Thyroid gland (tissue), 4 donors: ENCODE data around the gene RNF7. TPM values are rescaled to one million over a fixed set of nuclear protein-coding genes. Genes with fewer than 3 reads are reported as not detected.
A peak's percentile ranks its signal among the peaks of the same experiment; 100 is the strongest.

Experiments
- DNase-seq, 2 donors: peaks; one replicate each; pipeline ENCODE4 v3.0.0-alpha.2; 2019
- H3K27ac ChIP-seq, 3 donors: fragments of 200-600 bp; sonication (generic); 1 replicate in 2 of 3; 2 replicates in 1 of 3; pipeline ENCODE4 v1.5.1; 2016 to 2019; ENCODE audit warnings: mild to moderate bottlenecking in 1 of 3, moderate library complexity in 1 of 3
- H3K27me3 ChIP-seq: fragments of 200-600 bp; sonication (generic); one replicate; pipeline ENCODE4 v1.5.1; 2019
- H3K36me3 ChIP-seq, 2 donors: fragments of 200-600 bp; sonication (generic); one replicate each; pipeline ENCODE4 v1.5.1; 2016 to 2019
- H3K4me1 ChIP-seq, 2 donors: fragments of 200-600 bp; sonication (generic); one replicate each; pipeline ENCODE4 v1.5.1; 2017 to 2019
- H3K4me3 ChIP-seq, 3 donors: fragments of 200-600 bp; sonication (generic); replicated peaks in 1 of 3; 1 replicate in 2 of 3; 2 replicates in 1 of 3; pipeline ENCODE4 v1.5.1; 2016; ENCODE audit warnings: mild to moderate bottlenecking in 1 of 3
- H3K9me3 ChIP-seq: fragments of 200-600 bp; sonication (generic); one replicate; pipeline ENCODE4 v1.5.1; 2017
- POLR2A ChIP-seq, 2 donors: fragments of 450-650 bp; IDR thresholded peaks; one replicate each; pipeline ENCODE4 v1.6.1; 2017; ENCODE audit warnings: antibody characterized with exemption in 2 of 2, mild to moderate bottlenecking in 2 of 2, moderate library complexity in 1 of 2
- WGBS, 2 donors: methylation state at CpG; one replicate each; pipeline ENCODE4 v1.1.5; 2017; 5-methylcytosine and 5-hydroxymethylcytosine counted together
- intact Hi-C: fragments of 100-400 bp; cut with DNase I; formaldehyde crosslinking; loops from one replicate; pipeline ENCODE4 v1.15.1; 2023
- total RNA-seq, 4 donors: library from RNA; depleted of rRNA; stranded (reverse); fragments of >200 nt; gene quantifications; one replicate each; pipeline ENCODE4 v1.2.3, GENCODE V29; 2016
- TF ChIP-seq, protein P1 (sequence below), 6 experiments: fragments of 200-600 bp in 3 of 6; fragments of 450-650 bp in 3 of 6; sonication (generic) in 3 of 6; IDR thresholded peaks; one replicate each; pipeline ENCODE4 v1.5.1; 2016 to 2019; ENCODE audit warnings: antibody characterized with exemption in 6 of 6, mild to moderate bottlenecking in 2 of 6, inconsistent platforms in 1 of 6, moderate library complexity in 1 of 6

The RNF7 gene
- total RNA-seq, 4 donors from 2014 or later, result 56.5 to 114 (median 79.1) TPM

DNA sequence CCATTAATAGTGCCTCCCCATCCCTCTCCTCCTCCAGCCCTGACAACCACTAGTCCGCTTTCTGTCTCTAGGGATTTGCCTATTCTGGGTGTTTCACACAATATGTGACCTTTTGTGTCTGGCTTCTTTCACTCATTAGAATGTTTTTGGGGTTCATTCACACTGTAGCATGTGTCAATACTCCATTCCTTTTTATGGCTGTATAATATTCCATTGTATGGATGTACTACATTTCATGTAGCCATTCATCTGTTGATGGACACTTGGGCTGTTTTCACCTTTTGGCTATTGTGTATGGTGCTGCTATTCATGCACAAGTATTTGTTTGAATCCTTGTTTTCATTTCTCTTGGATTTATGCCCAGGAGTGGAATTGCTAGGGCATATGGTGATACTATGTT, 41.6 kb downstream of the RNF7 start:
- H3K27ac ChIP-seq, result no peak overlapping the region
- intact Hi-C loops, result no loop called here
- H3K4me1 ChIP-seq, result no peaks in the 10 kb centered on the region
- no peaks in the 10 kb centered on the region for H3K27me3 ChIP-seq
- no peak for TF ChIP-seq POLR2A (IDR thresholded peaks at IDR 0.05)
- TF ChIP-seq, protein P1, sequence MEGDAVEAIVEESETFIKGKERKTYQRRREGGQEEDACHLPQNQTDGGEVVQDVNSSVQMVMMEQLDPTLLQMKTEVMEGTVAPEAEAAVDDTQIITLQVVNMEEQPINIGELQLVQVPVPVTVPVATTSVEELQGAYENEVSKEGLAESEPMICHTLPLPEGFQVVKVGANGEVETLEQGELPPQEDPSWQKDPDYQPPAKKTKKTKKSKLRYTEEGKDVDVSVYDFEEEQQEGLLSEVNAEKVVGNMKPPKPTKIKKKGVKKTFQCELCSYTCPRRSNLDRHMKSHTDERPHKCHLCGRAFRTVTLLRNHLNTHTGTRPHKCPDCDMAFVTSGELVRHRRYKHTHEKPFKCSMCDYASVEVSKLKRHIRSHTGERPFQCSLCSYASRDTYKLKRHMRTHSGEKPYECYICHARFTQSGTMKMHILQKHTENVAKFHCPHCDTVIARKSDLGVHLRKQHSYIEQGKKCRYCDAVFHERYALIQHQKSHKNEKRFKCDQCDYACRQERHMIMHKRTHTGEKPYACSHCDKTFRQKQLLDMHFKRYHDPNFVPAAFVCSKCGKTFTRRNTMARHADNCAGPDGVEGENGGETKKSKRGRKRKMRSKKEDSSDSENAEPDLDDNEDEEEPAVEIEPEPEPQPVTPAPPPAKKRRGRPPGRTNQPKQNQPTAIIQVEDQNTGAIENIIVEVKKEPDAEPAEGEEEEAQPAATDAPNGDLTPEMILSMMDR (IDR thresholded peaks at IDR 0.05), result no peak
- DNase-seq, result no peak
- H3K4me3 ChIP-seq, result no peak overlapping the region
- no peaks in the 10 kb centered on the region for H3K9me3 ChIP-seq
- H3K36me3 ChIP-seq, result no peaks in the 10 kb centered on the region
- WGBS, 2 donors, result 94 to 100% methylated on average over 1 of the region's 1 CpG

DNA sequence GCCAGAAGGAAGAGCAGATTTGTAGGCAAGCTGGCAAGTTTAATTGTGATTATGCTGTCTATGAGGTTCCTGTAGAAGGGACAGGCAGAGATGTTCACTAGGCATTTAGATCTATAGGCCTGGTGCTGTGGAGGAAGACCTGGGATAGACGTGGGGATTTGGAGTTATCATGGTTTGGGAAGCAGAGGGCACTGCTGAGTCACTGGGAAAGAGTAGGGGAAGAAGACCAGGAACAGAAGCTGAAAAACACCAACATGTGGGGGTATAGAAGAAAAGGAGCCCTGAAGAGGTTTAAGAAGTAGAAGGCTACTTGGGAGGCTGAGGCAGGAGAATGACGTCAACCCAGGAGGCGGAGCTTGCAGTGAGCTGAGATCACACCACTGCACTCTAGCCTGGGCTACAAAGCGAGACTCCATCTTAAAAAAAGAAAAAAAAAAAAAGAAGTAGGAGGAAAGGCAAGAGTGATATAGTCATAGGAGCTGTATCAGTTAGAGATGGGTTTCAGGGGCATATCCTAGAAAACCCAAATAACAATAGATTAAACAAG, 44.4 kb downstream of the RNF7 start:
- TF ChIP-seq POLR2A (IDR thresholded peaks at IDR 0.05), result no peak
- TF ChIP-seq, protein P1 (IDR thresholded peaks at IDR 0.05), result peak in 1 of 6 experiments; percentile 9
- Histone ChIP-seq H3K27me3 (no peaks in the 10 kb centered on the region), H3K9me3 (no peaks in the 10 kb centered on the region), H3K36me3 (no peaks in the 10 kb centered on the region), H3K4me3 (no peak overlapping the region), H3K4me1 (no peaks in the 10 kb centered on the region), H3K27ac (no peak overlapping the region)
- no peak for DNase-seq
- WGBS, 2 donors, result 53 to 80% methylated on average over 4 of the region's 4 CpGs
- intact Hi-C loops, result no loop called here

- WGBS, 2 donors, result 67 to 73% methylated on average over 6 of the region's 6 CpGs
- H3K27ac ChIP-seq, result no peak overlapping the region
- TF ChIP-seq, protein P1 (IDR thresholded peaks at IDR 0.05), result no peak
- TF ChIP-seq POLR2A (IDR thresholded peaks at IDR 0.05), result no peak
- DNase-seq, result no peak
- H3K9me3 ChIP-seq, result no peaks in the 10 kb centered on the region
- no peak overlapping the region for H3K4me3 ChIP-seq
- intact Hi-C loops, result no loop called here
- peaks cover 0 to 5% of the 10 kb centered on the region in 2 donors for H3K4me1 ChIP-seq
- H3K36me3 ChIP-seq, result no peaks in the 10 kb centered on the region
- H3K27me3 ChIP-seq, result no peaks in the 10 kb centered on the region
Measured at GRCh38 chr3:141783632-141784031, 45.5 kb downstream of the RNF7 start.

- TF ChIP-seq POLR2A (IDR thresholded peaks at IDR 0.05), result no peak
- TF ChIP-seq, protein P1 (IDR thresholded peaks at IDR 0.05), result no peak
- intact Hi-C loops, result no loop called here
- 92 to 93% methylated on average over 8 of the region's 8 CpGs for WGBS, 2 donors
Measured at GRCh38 chr3:141784096-141784495, 46.0 kb downstream of the RNF7 start.

DNA sequence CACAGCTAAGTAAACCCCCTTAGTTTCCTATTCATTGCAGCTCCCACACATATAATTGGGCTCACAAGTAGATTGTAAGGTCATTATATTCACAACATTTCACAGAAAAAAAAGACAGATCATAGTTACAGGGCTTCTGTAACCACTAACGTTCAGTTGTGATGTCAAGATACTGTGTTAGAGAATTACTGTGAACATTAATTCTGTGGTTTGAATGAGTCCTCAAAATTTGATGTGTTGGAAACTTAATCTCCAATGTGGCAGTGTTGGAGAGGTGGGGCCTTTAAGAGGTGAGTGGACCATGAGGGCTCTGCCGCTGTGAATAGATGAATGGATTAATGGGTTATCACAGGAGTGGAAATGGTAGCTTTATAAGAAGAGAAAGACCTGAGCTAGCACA, 46.4 kb downstream of the RNF7 start:
- no peak for DNase-seq
- Histone ChIP-seq H3K36me3 (no peaks in the 10 kb centered on the region), H3K27ac (no peak overlapping the region), H3K27me3 (no peaks in the 10 kb centered on the region), H3K4me1 (peaks cover 0 to 5% of the 10 kb centered on the region in 2 donors), H3K4me3 (no peak overlapping the region), H3K9me3 (no peaks in the 10 kb centered on the region)
- intact Hi-C loops, result no loop called here
- TF ChIP-seq POLR2A (IDR thresholded peaks at IDR 0.05), result no peak
- TF ChIP-seq, protein P1 (IDR thresholded peaks at IDR 0.05), result no peak
- WGBS, 2 donors, result 79% methylated on average over 2 of the region's 2 CpGs

More at GRCh38 chr3:141784096-141784495, 46.0 kb downstream of the RNF7 start:
- Histone ChIP-seq H3K9me3 (no peaks in the 10 kb centered on the region), H3K36me3 (no peaks in the 10 kb centered on the region), H3K4me3 (no peak overlapping the region), H3K27me3 (no peaks in the 10 kb centered on the region), H3K4me1 (peaks cover 0 to 5% of the 10 kb centered on the region in 2 donors), H3K27ac (no peak overlapping the region)
- no peak for DNase-seq
